Measurements from ENCODE around the gene TSHZ2. TPM values are rescaled to one million over a fixed set of nuclear protein-coding genes. Genes with fewer than 3 reads are reported as not detected.

TSHZ2 gene
- total and polyA plus RNA-seq, 2 experiments from 2014 or later = 1.1 to 5.2 TPM

DNA sequence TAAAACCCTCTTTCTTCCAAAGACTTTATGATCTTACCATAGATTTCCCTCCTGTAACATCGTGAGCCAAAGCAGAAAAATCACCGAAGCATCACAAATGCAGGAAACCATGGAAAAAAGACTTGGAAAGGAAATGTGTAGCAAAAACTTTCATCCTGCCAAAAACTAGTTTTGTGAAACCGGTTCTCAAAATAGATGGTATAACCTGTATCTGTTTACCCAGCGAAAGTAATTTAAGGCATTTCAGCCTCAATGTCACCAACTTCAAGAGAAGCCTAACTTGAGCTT is 407.6 kb downstream of the TSHZ2 start:
- Histone ChIP-seq H3K79me2 (no peaks in the 10 kb centered on the region), H3K27me3 (no peaks in the 10 kb centered on the region), H3K4me2 (no peak overlapping the region), H3K4me3 (no peak overlapping the region), H2AFZ (no peak overlapping the region), H3K27ac (no peak overlapping the region), H3K9me3 (ENCODE audit: low read depth) (no peaks in the 10 kb centered on the region), H3K4me1 (ENCODE audit: insufficient read depth) (no peaks in the 10 kb centered on the region), H4K20me1 (ENCODE audit: insufficient read depth, poor library complexity, severe bottlenecking) (no peaks in the 10 kb centered on the region), H3K36me3 (replicated peaks; ENCODE audit: insufficient read depth, low read depth) (no peaks in the 10 kb centered on the region), H3K9me2 (replicated peaks; ENCODE audit: insufficient read depth) (no peaks in the 10 kb centered on the region)
- TF ChIP-seq EZH2phosphoT487 (IDR thresholded peaks at IDR 0.05; ENCODE audit: low read depth, severe bottlenecking, unreplicated experiment) = no peak
- DNase-seq (ENCODE audit: low spot score) = no peak
- WGBS (ENCODE audit: low lambda C conversion rate, missing lambda C conversion rate) = 66% methylated on average over 4 of the region's 4 CpGs

DNA sequence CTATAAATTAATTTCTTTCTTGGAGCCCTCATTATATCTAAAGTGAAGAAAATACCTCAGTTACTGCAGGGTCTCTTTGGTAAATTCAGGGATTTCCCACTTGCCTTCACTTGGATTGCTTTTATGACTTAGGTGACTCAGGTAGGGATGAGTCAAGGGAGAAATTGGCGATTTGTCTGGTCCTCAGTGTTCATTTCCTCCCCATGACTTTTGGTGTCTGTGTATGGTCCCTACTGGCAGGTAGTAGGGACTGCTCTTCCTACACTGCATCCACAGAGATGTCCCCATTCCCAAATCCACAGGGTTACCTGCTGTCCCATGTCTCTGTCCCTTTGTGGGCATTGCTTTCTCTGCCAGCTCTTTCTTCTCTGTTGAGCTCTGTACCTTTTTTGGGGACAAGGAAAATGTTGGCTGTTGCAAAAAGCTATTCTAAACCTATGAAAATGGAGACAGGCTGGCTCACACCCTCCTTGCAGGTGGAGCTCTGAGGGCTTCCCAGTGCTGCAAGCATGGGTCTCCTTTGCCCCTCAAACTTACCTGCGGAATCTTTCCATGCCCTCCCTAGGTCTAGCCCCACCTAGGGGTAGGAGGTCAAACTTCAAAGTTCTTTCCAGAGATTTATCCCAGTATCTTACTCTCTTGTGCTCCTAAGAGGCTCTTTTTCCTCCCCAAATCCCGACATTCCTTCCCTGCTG is 409.6 kb downstream of the TSHZ2 start:
- no peaks in the 10 kb centered on the region for H3K9me3 ChIP-seq (ENCODE audit: low read depth)
- TF ChIP-seq, protein P1, sequence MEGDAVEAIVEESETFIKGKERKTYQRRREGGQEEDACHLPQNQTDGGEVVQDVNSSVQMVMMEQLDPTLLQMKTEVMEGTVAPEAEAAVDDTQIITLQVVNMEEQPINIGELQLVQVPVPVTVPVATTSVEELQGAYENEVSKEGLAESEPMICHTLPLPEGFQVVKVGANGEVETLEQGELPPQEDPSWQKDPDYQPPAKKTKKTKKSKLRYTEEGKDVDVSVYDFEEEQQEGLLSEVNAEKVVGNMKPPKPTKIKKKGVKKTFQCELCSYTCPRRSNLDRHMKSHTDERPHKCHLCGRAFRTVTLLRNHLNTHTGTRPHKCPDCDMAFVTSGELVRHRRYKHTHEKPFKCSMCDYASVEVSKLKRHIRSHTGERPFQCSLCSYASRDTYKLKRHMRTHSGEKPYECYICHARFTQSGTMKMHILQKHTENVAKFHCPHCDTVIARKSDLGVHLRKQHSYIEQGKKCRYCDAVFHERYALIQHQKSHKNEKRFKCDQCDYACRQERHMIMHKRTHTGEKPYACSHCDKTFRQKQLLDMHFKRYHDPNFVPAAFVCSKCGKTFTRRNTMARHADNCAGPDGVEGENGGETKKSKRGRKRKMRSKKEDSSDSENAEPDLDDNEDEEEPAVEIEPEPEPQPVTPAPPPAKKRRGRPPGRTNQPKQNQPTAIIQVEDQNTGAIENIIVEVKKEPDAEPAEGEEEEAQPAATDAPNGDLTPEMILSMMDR (IDR thresholded peaks at IDR 0.05; ENCODE audit: poor library complexity) = no peak
- TF ChIP-seq EZH2phosphoT487 (IDR thresholded peaks at IDR 0.05; ENCODE audit: low read depth, severe bottlenecking, unreplicated experiment) = no peak
- no peak for TF ChIP-seq EZH2 (IDR thresholded peaks at IDR 0.05; ENCODE audit: borderline replicate concordance)
- WGBS (ENCODE audit: low lambda C conversion rate, missing lambda C conversion rate) = 89% methylated on average over 3 of the region's 3 CpGs
- no peak overlapping the region for H3K4me3 ChIP-seq
- DNase-seq (ENCODE audit: low spot score) = no peak
- no peaks in the 10 kb centered on the region for H3K79me2 ChIP-seq
- no peaks in the 10 kb centered on the region for H3K9me2 ChIP-seq (replicated peaks; ENCODE audit: insufficient read depth)
- no peaks in the 10 kb centered on the region for H3K36me3 ChIP-seq (replicated peaks; ENCODE audit: insufficient read depth, low read depth)
- no peaks in the 10 kb centered on the region for H4K20me1 ChIP-seq (ENCODE audit: insufficient read depth, poor library complexity, severe bottlenecking)
- H3K27ac ChIP-seq = no peak overlapping the region
- no peak overlapping the region for H3K4me2 ChIP-seq
- H3K4me1 ChIP-seq (ENCODE audit: insufficient read depth) = no peaks in the 10 kb centered on the region
- no peaks in the 10 kb centered on the region for H3K27me3 ChIP-seq
- H2AFZ ChIP-seq = no peak overlapping the region

DNA sequence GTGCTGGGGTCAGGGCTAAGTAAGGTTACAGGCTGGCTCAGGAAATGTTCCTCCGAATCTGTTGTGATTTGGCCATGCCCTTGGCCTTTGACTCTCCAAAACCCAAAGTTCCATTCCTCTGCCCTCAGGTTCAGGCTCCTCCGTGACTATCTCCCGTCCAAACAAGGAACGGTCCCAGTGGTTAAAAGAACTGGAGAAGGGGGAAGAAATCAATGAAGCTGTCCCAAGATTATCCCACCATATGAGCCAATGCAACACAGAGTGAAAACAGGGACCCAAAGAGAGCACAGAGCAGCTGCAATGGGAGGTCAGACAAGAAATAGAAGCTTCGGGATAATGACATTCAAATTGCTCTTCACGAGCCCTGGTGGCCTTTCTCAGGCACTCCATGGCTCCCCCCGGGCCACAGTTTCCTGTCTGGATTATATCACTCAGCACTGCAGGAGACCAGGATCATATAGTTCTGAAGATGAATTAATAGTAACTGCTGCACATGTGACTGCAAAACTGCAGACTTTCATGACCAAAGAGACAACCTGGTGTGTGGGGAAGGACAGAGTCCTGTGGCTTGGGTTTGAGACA is 410.2 kb downstream of the TSHZ2 start:
- Histone ChIP-seq H3K4me1 (ENCODE audit: insufficient read depth) (no peaks in the 10 kb centered on the region), H3K9me2 (replicated peaks; ENCODE audit: insufficient read depth) (no peaks in the 10 kb centered on the region), H3K9me3 (ENCODE audit: low read depth) (no peaks in the 10 kb centered on the region), H3K4me3 (no peak overlapping the region), H3K36me3 (replicated peaks; ENCODE audit: insufficient read depth, low read depth) (no peaks in the 10 kb centered on the region), H4K20me1 (ENCODE audit: insufficient read depth, poor library complexity, severe bottlenecking) (no peaks in the 10 kb centered on the region), H2AFZ (no peak overlapping the region), H3K4me2 (no peak overlapping the region), H3K27me3 (no peaks in the 10 kb centered on the region), H3K27ac (no peak overlapping the region), H3K79me2 (no peaks in the 10 kb centered on the region)
- no peak for TF ChIP-seq EZH2phosphoT487 (IDR thresholded peaks at IDR 0.05; ENCODE audit: low read depth, severe bottlenecking, unreplicated experiment)
- 67% methylated on average over 7 of the region's 7 CpGs for WGBS (ENCODE audit: low lambda C conversion rate, missing lambda C conversion rate)
- DNase-seq (ENCODE audit: low spot score) = no peak

DNA sequence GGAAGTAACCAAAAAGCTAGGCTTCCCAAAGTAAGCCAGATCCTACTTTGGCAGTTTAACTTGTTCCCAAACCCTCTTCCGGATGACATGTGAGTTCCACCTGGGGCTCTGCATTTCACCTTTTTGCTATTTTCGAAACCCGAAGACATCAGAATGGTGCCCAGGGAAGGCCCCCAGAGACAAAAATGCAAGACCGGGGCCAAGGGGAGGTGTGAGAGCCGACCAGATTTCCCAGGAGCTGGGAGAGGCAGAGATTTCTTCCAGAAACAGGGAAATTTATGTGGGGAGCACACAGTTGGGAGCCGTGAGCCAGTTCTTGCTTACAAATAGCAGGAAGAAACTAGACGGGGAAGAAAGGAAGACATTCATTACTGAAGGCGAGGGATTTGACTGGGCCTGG is 411.8 kb downstream of the TSHZ2 start:
- no peak for TF ChIP-seq EZH2phosphoT487 (IDR thresholded peaks at IDR 0.05; ENCODE audit: low read depth, severe bottlenecking, unreplicated experiment)
- TF ChIP-seq, protein P1 (IDR thresholded peaks at IDR 0.05; ENCODE audit: poor library complexity) = no peak
- no peak for TF ChIP-seq EZH2 (IDR thresholded peaks at IDR 0.05; ENCODE audit: borderline replicate concordance)
- H3K9me2 ChIP-seq (replicated peaks; ENCODE audit: insufficient read depth) = no peaks in the 10 kb centered on the region
- H4K20me1 ChIP-seq (ENCODE audit: insufficient read depth, poor library complexity, severe bottlenecking) = no peaks in the 10 kb centered on the region
- no peaks in the 10 kb centered on the region for H3K9me3 ChIP-seq (ENCODE audit: low read depth)
- no peak overlapping the region for H2AFZ ChIP-seq
- H3K4me2 ChIP-seq = no peak overlapping the region
- 89% methylated on average over 8 of the region's 8 CpGs for WGBS (ENCODE audit: low lambda C conversion rate, missing lambda C conversion rate)
- H3K79me2 ChIP-seq = no peaks in the 10 kb centered on the region
- no peaks in the 10 kb centered on the region for H3K27me3 ChIP-seq
- H3K4me1 ChIP-seq (ENCODE audit: insufficient read depth) = no peaks in the 10 kb centered on the region
- H3K4me3 ChIP-seq = no peak overlapping the region
- DNase-seq (ENCODE audit: low spot score) = no peak
- H3K27ac ChIP-seq = no peak overlapping the region
- H3K36me3 ChIP-seq (replicated peaks; ENCODE audit: insufficient read depth, low read depth) = no peaks in the 10 kb centered on the region
